Esophagus muscularis mucosa (tissue), 4 donors: ENCODE measurements around the gene ACSF3.

ENCODE experiments used
- EP300 ChIP-seq: sonication (generic); formaldehyde crosslinking; IDR thresholded peaks from one replicate; pipeline ENCODE4 v1.6.1; 2017; ENCODE audit warnings: antibody characterized with exemption
- POLR2AphosphoS5 ChIP-seq, 2 donors: sonication (generic); formaldehyde crosslinking; IDR thresholded peaks; one replicate each; pipeline ENCODE4 v1.6.1; 2017; ENCODE audit warnings: antibody characterized with exemption in 2 of 2
- TF ChIP-seq, protein P1 (sequence below), 3 experiments: fragments of 200-600 bp in 2 of 3; fragments of 450-650 bp in 1 of 3; sonication (generic) in 2 of 3; IDR thresholded peaks; one replicate each; pipeline ENCODE4 v1.5.1; 2017 to 2019; ENCODE audit warnings: antibody characterized with exemption in 3 of 3, mild to moderate bottlenecking in 2 of 3, moderate library complexity in 1 of 3

- no peak for TF ChIP-seq EP300
- TF ChIP-seq, protein P1, sequence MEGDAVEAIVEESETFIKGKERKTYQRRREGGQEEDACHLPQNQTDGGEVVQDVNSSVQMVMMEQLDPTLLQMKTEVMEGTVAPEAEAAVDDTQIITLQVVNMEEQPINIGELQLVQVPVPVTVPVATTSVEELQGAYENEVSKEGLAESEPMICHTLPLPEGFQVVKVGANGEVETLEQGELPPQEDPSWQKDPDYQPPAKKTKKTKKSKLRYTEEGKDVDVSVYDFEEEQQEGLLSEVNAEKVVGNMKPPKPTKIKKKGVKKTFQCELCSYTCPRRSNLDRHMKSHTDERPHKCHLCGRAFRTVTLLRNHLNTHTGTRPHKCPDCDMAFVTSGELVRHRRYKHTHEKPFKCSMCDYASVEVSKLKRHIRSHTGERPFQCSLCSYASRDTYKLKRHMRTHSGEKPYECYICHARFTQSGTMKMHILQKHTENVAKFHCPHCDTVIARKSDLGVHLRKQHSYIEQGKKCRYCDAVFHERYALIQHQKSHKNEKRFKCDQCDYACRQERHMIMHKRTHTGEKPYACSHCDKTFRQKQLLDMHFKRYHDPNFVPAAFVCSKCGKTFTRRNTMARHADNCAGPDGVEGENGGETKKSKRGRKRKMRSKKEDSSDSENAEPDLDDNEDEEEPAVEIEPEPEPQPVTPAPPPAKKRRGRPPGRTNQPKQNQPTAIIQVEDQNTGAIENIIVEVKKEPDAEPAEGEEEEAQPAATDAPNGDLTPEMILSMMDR (IDR thresholded peaks at IDR 0.05): no peak
- no peak for TF ChIP-seq POLR2AphosphoS5 (IDR thresholded peaks at IDR 0.05)
Observed at GRCh38 chr16:89084411-89084810, 9.2 kb upstream of the ACSF3 start.
